Activated CD4-positive, alpha-beta memory T cell treated with anti-CD3 and anti-CD28 coated beads, Interleukin-2, amount 10 ng/mL, durations not matched to agents 7 days and 5 days (primary cell): Measurements from ENCODE around the gene SON. TPM values are rescaled to one million over a fixed set of nuclear protein-coding genes. Genes with fewer than 3 reads are reported as not detected.
A peak's percentile ranks its signal among the peaks of the same experiment; 100 is the strongest.
"Not testable (repeated sequence)": the region's sequence is repeated elsewhere in the genome, so short reads cannot be mapped to it uniquely, and the experiment has no call there.

Experiments used
- CTCF ChIA-PET: fragments of 350-600 bp; sonication (Branson Sonifier 250); formaldehyde crosslinking; loops from one replicate; lab custom pipeline; 2021; ENCODE audit warnings: antibody characterized with exemption, inconsistent platforms; lab: Charles Lee
- POLR2A ChIA-PET: fragments of 350-600 bp; sonication (Branson Sonifier 250); formaldehyde crosslinking; loops from one replicate; lab custom pipeline; 2021; ENCODE audit warnings: antibody characterized with exemption; lab: Charles Lee
- DNase-seq: peaks from one replicate; pipeline ENCODE4 v3.0.0-alpha.2; 2020
- H3K27ac Mint-ChIP-seq: one replicate; pipeline ENCODE4 v1.8.0; 2021; ENCODE audit warnings: mild to moderate bottlenecking, mixed read lengths
- H3K27me3 Mint-ChIP-seq: one replicate; pipeline ENCODE4 v1.8.0; 2021; ENCODE audit warnings: mixed read lengths
- H3K36me3 Mint-ChIP-seq: one replicate; pipeline ENCODE4 v1.8.0; 2021; ENCODE audit warnings: low read depth, mixed read lengths
- H3K4me1 Mint-ChIP-seq: one replicate; pipeline ENCODE4 v1.8.0; 2021; ENCODE audit warnings: mixed read lengths
- H3K4me3 Mint-ChIP-seq: one replicate; pipeline ENCODE4 v1.8.0; 2021; ENCODE audit warnings: mild to moderate bottlenecking, mixed read lengths
- H3K9me3 Mint-ChIP-seq: one replicate; pipeline ENCODE4 v1.8.0; 2021; ENCODE audit warnings: mixed read lengths
- total RNA-seq, 2 experiments: library from RNA; stranded (reverse); gene quantifications; one replicate each; pipeline ENCODE4 v1.2.3, GENCODE V29; 2021

SON gene
- total RNA-seq, 2 experiments from 2014 or later, result 279 to 290 TPM

DNA sequence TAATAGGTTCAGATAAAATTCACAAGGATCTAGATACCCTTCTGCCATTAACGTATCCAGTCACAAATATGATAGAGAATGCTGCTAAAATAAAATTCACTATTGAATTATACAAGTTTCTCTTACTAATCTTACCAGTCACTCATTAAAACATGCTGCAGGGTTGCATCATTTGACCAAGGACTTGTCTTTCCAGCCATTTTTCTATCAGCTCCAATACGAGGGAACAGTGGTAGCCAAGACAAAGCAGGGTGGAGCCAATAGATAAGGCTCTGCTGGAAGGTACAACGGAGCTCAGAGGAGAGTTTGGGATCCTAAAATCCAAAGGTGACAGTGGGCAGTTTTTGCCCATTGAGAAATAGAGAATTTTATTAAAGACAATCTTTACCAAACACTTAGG lies 41.6 kb downstream of the SON start:
- H3K36me3 Mint-ChIP-seq, result peaks cover 42% of the 10 kb centered on the region
- H3K27ac Mint-ChIP-seq, result no peak overlapping the region
- DNase-seq, result no peak
- peaks cover 27% of the 10 kb centered on the region for H3K4me1 Mint-ChIP-seq
- no peaks in the 10 kb centered on the region for H3K27me3 Mint-ChIP-seq
- POLR2A ChIA-PET, result interaction anchor here (0.9 to 1.6 kb wide), 4 partner anchors 10 to 56 kb away, joined by 3 to 5 read pairs (median 4); no protein-coding TSS in a partner anchor
- H3K9me3 Mint-ChIP-seq, result no peaks in the 10 kb centered on the region
- H3K4me3 Mint-ChIP-seq, result no peak overlapping the region
- CTCF ChIA-PET, result interaction anchor here (1.7 to 3.4 kb wide), 2 partner anchors 12 to 22 kb away, joined by 5 to 22 read pairs; no protein-coding TSS in a partner anchor

DNA sequence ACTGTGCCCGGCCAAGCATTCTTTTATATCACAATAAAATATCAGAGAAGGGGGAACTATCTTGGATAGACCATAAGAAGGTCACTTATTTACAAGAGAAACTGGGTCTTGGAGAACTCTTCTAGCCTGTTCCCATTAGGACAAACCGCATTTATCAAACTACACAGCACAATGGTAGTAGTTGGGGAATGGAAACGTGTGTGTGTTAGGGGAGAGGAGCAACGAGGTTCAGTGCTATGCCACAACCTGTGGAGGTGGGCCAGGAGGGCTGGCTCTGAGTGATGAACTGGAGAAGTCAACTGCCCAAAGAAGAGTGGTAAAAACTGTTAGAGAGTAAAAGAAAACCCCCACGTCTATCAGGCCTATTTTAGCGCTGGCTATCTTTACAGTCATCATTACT lies 44.1 kb downstream of the SON start:
- no peaks in the 10 kb centered on the region for H3K27me3 Mint-ChIP-seq
- peaks cover 30% of the 10 kb centered on the region for H3K36me3 Mint-ChIP-seq
- POLR2A ChIA-PET, result interaction anchor here (1.0 kb wide), 1 partner anchor 12 kb away, joined by 3 read pairs; no protein-coding TSS in a partner anchor
- DNase-seq, result no peak
- H3K9me3 Mint-ChIP-seq, result no peaks in the 10 kb centered on the region
- H3K27ac Mint-ChIP-seq, result no peak overlapping the region
- CTCF ChIA-PET, result no interaction called here
- peaks cover 29% of the 10 kb centered on the region for H3K4me1 Mint-ChIP-seq
- H3K4me3 Mint-ChIP-seq, result peak overlapping the region; percentile 71

DNA sequence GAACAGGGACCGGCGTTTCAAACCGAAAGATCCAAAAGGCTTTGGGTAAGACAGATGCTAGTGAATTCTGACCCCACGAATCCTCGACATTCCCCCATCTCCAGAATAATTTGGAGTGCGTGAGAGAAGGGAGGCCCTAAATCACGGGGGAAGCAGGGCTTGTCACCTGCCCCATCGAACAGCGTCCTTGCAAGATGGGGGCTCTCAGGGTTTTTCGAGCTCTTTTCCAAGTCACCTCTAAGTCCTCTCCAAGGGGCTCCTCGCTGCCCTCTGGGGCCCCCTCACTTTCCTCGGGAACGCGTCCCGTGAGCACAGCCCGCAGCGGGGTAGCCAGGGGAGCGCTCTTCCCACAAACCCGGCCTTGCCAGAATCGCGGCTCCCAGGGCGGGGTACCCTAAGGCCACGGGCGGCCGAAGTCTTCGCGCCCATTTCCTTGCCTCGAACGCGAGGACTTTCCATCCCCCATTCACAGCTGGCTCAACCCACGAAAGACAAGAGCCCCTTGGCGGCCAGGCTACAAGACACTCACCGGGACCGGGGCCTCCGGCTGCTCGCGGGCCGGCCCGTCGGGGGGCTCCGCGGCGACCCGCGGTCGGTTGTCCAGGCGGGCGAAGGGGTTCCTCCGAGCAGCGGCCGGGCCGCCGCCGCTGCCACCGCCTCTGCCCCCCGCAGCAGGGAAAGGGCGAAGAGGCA lies 45.1 kb downstream of the SON start:
- ChIA-PET POLR2A (interaction anchor here (0.9 to 2.6 kb wide), 20 partner anchors 9 to 817 kb away, joined by 3 to 70 read pairs (median 6); partner anchors contain the start of genes DNAJC28, GART, IFNAR1 and PAXBP1), CTCF (interaction anchor here (0.5 to 5.2 kb wide), 11 partner anchors 9 to 228 kb away, joined by 3 to 54 read pairs (median 4); partner anchors contain the start of genes GART and TMEM50B)
- H3K9me3 Mint-ChIP-seq, result no peaks in the 10 kb centered on the region
- peaks cover 29% of the 10 kb centered on the region for H3K4me1 Mint-ChIP-seq
- DNase-seq, result peak; percentile 37
- peak overlapping the region; percentile 73 for H3K27ac Mint-ChIP-seq
- H3K36me3 Mint-ChIP-seq, result peaks cover 23% of the 10 kb centered on the region
- peak overlapping the region; percentile 89 for H3K4me3 Mint-ChIP-seq
- H3K27me3 Mint-ChIP-seq, result no peaks in the 10 kb centered on the region

DNA sequence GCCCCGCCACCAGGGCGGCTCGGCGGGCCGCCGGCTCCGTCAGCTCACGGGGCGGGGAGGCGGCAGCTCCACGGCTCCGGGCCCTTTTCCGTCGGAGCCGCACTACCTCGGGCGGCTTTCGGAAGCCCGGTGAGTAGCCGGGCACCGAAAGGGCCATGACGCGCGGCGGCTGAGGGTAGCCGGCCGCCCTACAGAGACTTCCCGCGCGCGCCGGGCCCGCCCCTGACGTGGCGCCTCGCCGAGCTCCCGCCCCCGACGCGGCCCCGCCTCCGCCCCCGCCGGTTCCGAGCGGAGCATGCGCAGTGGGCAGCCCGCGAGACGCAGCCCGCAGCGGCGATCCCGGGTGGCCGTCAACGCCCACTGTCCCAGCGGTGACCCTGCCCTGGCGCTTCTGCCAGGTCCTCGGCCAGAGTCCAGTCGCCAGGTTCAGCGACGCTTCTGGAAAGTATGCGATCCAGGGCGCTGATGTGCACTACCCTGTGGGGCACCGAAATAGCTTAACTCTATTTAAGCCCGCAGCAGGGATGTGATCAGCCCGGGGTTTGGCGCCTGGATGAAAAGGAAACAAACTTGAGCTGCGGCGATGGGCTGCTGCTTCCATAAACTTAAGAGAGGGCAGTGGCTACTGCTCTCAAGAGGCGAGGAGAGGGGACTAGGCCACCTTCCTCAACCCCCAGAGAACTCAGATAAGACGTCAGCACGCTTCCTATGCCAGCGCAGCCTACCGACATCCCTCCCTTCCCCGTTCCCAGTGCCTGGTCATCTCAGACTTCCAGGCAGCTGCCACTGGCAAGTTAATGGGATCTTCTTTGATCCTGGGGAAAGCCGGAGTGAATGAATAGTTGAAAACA lies 45.9 kb downstream of the SON start, which contains the start of gene DONSON:
Gene DONSON (minus strand): TSS at position 200 of the 851 bp plus-strand sequence. CDS start 43 bp downstream, at position 157.
- H3K9me3 Mint-ChIP-seq, result no peaks in the 10 kb centered on the region
- peaks cover 29% of the 10 kb centered on the region for H3K4me1 Mint-ChIP-seq
- H3K27ac Mint-ChIP-seq, result peak within 1 kb of the TSS; percentile 80
- peak within 1 kb of the TSS; percentile 94 for H3K4me3 Mint-ChIP-seq
- CTCF ChIA-PET, result interaction anchor here (0.5 to 5.2 kb wide), 13 partner anchors 9 to 392 kb away, joined by 3 to 54 read pairs (median 4); partner anchors contain the start of genes GART and TMEM50B
- no peaks in the 10 kb centered on the region for H3K27me3 Mint-ChIP-seq
- POLR2A ChIA-PET, result interaction anchor here (0.5 to 2.6 kb wide), 26 partner anchors 9 to 817 kb away, joined by 3 to 70 read pairs (median 4); partner anchors contain the start of genes DNAJC28, GART, IFNAR1 and PAXBP1
- peak; percentile 89 for DNase-seq
- peaks cover 26% of the 10 kb centered on the region for H3K36me3 Mint-ChIP-seq

DNA sequence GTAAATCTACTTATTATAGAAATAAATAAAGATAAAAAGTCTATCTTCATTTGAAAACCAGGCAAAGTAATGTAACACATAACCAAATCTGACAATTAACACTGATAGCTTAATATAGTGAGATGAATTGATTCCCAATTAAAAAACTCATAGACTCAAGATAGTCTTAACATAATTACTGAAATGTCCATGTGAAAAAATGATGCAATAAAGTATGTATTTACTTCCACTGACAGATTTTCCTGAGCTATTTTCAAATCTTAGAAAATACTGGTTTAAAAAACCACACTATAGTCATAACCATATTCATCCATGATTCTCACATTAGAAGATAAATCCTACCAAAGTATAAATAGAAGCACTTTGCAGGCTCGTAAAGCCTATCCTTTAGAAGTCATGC lies 55.2 kb downstream of the SON start:
- no peaks in the 10 kb centered on the region for H3K9me3 Mint-ChIP-seq
- ChIA-PET POLR2A (interaction anchor here (2.3 kb wide), 1 partner anchor 10 kb away, joined by 8 read pairs; the partner anchor contains the start of gene DONSON), CTCF (interaction anchor here (1.1 to 1.3 kb wide), 2 partner anchors 8 to 10 kb away, joined by 4 read pairs; partner anchors contain the start of gene DONSON)
- peaks cover 29% of the 10 kb centered on the region for H3K36me3 Mint-ChIP-seq
- H3K27me3 Mint-ChIP-seq, result no peaks in the 10 kb centered on the region
- no peaks in the 10 kb centered on the region for H3K4me1 Mint-ChIP-seq
- no peak for DNase-seq
- no peak overlapping the region for H3K27ac Mint-ChIP-seq
- no peak overlapping the region for H3K4me3 Mint-ChIP-seq

DNA sequence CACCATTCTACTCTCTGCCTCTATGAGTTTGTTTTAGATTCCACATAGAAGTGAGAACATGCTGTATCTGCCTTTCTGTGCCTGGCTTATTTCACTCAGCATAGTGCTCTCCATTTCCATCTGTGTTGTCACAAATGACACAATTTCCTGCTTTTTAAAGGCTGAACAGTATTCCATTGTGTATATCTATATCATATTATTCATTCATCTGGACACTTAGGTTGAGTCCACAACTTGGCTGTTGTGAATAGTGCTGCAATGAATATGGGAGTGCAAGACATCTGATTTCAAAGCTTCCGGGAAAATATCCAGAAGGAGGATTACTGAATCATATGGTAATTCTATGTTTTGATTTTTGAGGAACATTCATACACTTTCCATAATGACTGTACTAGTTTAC lies 65.7 kb downstream of the SON start:
- ChIA-PET CTCF (interaction anchor here (0.6 to 1.2 kb wide), 4 partner anchors 13 to 164 kb away, joined by 3 to 4 read pairs (median 3); partner anchors contain the start of genes DNAJC28 and DONSON), POLR2A (no interaction called here)
- no peaks in the 10 kb centered on the region for H3K4me1 Mint-ChIP-seq
- no peaks in the 10 kb centered on the region for H3K27me3 Mint-ChIP-seq
- no peak overlapping the region for H3K27ac Mint-ChIP-seq
- H3K9me3 Mint-ChIP-seq, result no peaks in the 10 kb centered on the region
- no peak for DNase-seq
- H3K36me3 Mint-ChIP-seq, result peaks cover 2% of the 10 kb centered on the region
- H3K4me3 Mint-ChIP-seq, result no peak overlapping the region

DNA sequence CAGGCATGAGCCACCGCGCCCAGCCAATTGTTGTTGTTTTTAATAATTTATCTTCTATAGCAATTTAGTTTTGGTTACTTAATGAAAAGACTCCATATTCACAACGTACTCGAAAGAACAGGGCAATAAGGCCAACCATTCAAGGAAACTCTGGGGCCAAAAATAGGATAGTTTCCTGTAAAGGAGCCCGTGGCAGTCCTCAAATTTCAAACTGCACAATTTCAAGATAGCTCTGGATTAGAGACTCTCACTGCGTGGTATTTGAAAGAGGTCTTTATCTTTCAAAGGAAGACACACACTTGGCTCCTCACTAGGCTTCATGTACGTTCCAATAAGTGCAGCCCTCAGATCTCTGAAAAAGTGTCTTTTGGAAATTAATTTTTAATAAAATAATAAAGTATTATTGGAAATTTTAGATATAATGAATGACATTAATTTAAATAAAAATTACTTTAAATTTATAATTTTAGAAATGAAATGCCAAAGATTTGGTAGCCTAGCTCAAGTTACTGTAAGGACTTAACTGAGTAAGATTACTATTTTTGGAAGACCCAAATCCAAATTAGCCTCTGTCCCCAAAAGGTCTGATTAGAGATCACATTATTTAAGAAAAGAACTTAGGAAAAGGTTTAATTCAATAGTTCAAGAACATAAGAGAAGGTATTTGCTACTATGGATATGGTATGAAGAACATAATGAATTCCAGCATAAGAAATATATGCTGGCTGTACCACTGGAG lies 68.3 kb downstream of the SON start:
- POLR2A ChIA-PET, result interaction anchor here (1.4 kb wide), 1 partner anchor 23 kb away, joined by 3 read pairs; the partner anchor contains the start of gene DONSON
- Mint-ChIP-seq H3K4me3 (no peak overlapping the region), H3K27ac (no peak overlapping the region), H3K27me3 (no peaks in the 10 kb centered on the region), H3K9me3 (no peaks in the 10 kb centered on the region), H3K36me3 (peaks cover 4% of the 10 kb centered on the region), H3K4me1 (no peaks in the 10 kb centered on the region)
- CTCF ChIA-PET, result interaction anchor here (0.7 kb wide), 1 partner anchor 243 kb away, joined by 3 read pairs; no protein-coding TSS in a partner anchor
- no peak for DNase-seq

DNA sequence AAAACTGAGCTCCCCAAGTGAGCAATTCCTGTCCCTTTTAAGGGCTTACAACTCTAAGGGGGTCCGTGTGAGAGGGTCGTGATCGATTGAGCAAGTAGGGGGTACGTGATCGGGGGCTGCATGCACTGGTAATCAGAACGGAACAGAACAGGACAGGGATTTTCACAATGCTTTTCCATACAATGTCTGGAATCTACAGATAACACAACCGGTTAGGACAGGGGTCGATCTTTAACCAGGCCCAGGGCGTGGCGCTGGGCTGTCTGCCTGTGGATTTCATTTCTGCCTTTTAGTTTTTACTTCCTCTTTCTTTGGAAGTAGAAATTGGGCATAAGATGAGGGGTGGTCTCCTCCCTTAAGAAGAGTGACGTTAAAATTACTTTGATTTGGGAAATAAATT lies 74.7 kb downstream of the SON start:
- H3K4me3 Mint-ChIP-seq, H3K9me3 Mint-ChIP-seq, H3K27me3 Mint-ChIP-seq, CTCF ChIA-PET, H3K4me1 Mint-ChIP-seq, DNase-seq, POLR2A ChIA-PET, H3K27ac Mint-ChIP-seq: not testable (repeated sequence)
- H3K36me3 Mint-ChIP-seq, result peaks cover 25% of the 10 kb centered on the region

DNA sequence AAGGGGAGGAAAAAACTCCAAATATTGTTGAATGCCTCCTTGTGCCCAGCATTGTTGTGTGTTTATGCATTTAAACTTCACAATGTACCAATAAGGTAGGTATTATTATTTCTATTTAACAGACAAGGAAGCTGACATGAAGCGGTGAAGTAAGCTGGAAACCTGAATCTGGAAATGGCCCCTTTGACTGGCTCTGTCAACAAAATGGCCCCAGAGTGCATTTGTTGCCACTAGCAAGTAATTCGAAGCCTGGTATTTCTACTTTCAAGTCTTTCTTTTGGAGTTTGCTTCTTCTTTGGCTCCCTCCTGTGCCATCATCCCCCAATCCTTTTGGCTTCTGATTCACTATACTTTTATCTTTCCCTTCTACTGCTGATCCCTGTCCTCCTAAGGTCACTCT lies 75.6 kb downstream of the SON start:
- ChIA-PET CTCF (no interaction called here), POLR2A (no interaction called here)
- Mint-ChIP-seq H3K9me3 (no peaks in the 10 kb centered on the region), H3K36me3 (peaks cover 24% of the 10 kb centered on the region), H3K27ac (no peak overlapping the region), H3K27me3 (no peaks in the 10 kb centered on the region), H3K4me3 (no peak overlapping the region), H3K4me1 (no peaks in the 10 kb centered on the region)
- no peak for DNase-seq

DNA sequence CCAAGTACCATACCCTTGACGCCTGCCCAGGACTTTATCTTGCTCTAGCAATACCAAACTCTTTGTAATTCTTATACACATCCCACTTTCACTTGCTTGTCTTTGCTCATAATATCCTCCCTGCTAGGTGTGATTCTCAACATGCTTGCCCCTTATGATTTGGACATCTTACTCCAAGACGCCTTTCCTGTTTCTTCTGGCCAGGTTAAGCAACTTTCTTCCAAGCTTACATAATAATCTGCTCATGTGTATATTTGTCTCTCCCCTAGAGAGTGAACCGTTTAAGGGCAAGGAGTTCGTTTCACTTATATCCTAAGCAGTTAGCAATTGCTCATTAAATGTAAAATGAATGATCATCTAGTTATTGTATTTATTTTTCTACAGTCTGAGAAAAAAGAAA lies 76.9 kb downstream of the SON start:
- Mint-ChIP-seq H3K9me3 (no peaks in the 10 kb centered on the region), H3K4me1 (no peaks in the 10 kb centered on the region), H3K27me3 (no peaks in the 10 kb centered on the region), H3K4me3 (no peak overlapping the region), H3K36me3 (peaks cover 26% of the 10 kb centered on the region), H3K27ac (no peak overlapping the region)
- no peak for DNase-seq
- POLR2A ChIA-PET, result no interaction called here
- CTCF ChIA-PET, result no interaction called here

DNA sequence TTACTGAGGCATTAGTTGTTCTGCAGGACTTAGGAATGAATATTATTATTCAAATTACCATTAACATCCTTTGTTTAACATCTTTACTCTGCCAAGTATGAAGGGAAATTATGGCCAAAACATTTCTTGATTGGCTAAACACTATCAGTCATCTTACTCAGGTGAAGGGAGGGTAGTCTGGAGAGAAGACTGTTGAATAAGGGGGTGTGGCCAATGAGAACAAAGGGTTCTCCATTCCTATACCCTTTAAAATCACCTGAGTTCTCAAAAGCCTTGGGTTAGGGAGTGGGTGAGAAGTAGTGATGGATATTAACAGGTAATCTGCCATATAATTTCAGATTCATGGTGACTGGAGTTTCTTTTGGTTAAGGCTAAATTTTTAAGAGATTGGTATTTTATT lies 79.4 kb downstream of the SON start:
- CTCF ChIA-PET, result interaction anchor here (0.9 to 1.2 kb wide), 2 partner anchors 9 to 16 kb away, joined by 3 to 4 read pairs; no protein-coding TSS in a partner anchor

DNA sequence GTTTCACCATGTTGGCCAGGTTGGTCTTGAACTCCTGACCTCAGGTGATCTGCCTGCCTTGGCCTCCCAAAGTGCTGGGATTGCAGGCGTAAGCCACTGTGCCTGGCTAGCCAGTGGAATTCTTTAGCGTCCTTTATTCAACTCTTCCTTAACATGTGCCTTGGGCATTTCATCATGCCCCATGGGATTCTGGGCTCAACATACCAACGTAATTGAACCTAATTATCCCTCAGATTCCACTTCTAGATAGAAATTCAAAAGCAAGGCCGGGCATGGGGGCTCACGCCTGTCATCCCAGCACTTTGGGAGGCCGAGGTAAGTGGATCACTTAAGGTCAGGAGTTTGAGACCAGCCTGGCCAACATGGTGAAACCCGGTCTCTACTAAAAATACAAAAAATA lies 83.3 kb downstream of the SON start:
- DNase-seq, H3K4me1 Mint-ChIP-seq, H3K27me3 Mint-ChIP-seq, CTCF ChIA-PET, H3K9me3 Mint-ChIP-seq, H3K4me3 Mint-ChIP-seq, POLR2A ChIA-PET, H3K27ac Mint-ChIP-seq: not testable (repeated sequence)
- peaks cover 21% of the 10 kb centered on the region for H3K36me3 Mint-ChIP-seq

More for the DNA sequence above, 79.4 kb downstream of the SON start:
- Mint-ChIP-seq H3K36me3 (peaks cover 25% of the 10 kb centered on the region), H3K27me3 (no peaks in the 10 kb centered on the region), H3K4me3 (no peak overlapping the region), H3K4me1 (no peaks in the 10 kb centered on the region), H3K9me3 (no peaks in the 10 kb centered on the region), H3K27ac (no peak overlapping the region)
- no peak for DNase-seq
- POLR2A ChIA-PET, result no interaction called here
